Measurements from ENCODE around the gene VSNL1.

VSNL1 gene

DNA sequence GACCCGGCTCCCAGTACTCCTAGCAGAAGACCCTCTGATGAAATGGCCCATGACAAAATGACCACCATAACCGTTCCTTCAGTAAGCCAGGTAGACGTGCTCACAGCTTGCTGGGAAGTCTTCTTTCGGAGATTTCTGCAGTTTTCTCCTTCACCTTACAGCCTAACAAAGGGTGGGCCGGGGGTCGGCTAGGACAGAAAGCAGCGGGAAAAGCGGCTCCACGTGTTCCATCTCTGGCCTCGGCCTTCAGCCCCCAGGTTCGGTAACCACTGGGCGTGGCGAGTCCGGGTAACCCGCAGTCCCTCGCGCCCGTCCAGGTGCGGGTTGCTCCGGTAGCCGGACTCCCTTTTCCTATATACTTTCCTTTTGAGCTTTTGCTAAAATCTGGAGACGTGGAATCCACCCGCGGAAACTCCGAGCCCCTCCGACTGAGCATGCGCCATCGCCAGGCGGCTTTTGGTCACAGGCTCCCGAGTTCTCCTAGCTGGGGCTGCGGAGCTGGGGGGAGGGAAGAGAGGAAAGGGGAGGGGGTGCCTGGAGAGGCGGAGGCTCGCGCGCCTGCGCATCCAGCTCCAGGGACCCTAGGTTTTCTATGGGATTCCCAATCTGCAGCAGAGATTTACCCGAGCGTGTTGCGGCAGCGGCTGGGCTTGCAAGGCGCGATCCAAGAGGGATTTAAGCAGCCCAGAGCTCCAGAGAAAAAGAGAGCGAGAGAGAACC lies at the start of gene VSNL1:
Gene VSNL1 (plus strand): TSS at position 604 of the 720 bp plus-strand sequence. CDS start 51,379 bp downstream, outside the sequence.
- no peak for DNase-seq

DNA sequence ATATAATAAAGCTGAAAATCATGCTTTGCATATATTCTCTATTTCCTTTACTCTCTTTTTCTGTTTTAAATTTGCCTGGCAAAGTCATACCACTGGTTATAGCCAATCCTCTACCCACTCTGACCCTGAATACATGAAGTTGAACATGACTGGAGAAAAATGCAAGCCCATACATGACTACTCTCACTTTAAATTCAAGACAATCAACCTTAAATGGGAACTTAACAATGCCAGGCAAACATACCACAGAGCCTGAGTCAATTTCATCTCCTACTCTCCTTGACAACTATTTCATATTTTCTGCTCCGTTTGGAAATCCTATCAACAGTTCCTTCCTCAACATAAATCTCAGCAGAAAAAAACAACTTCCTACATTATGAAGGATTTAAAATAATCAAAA lies 44.9 kb upstream of the VSNL1 start:
- DNase-seq, result no peak

DNA sequence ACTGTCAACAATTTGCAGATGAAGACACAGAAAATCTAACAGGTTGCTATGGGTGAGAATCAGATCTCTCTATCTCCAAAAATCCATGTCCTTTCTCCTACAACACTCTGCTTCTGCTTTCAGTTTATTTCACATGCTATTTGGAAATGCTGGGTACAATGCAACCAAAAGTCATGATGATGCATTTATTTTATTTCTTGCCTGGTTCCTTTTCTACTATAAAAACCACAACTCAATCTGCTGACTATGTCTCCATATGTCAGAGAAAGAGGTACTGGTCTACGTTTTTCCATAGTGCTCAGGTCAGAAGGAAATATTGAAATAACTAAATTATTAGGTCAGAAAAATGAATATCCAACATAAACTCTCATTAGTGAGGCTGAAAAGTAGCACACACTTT lies 42.8 kb upstream of the VSNL1 start:
- DNase-seq, result no peak

DNA sequence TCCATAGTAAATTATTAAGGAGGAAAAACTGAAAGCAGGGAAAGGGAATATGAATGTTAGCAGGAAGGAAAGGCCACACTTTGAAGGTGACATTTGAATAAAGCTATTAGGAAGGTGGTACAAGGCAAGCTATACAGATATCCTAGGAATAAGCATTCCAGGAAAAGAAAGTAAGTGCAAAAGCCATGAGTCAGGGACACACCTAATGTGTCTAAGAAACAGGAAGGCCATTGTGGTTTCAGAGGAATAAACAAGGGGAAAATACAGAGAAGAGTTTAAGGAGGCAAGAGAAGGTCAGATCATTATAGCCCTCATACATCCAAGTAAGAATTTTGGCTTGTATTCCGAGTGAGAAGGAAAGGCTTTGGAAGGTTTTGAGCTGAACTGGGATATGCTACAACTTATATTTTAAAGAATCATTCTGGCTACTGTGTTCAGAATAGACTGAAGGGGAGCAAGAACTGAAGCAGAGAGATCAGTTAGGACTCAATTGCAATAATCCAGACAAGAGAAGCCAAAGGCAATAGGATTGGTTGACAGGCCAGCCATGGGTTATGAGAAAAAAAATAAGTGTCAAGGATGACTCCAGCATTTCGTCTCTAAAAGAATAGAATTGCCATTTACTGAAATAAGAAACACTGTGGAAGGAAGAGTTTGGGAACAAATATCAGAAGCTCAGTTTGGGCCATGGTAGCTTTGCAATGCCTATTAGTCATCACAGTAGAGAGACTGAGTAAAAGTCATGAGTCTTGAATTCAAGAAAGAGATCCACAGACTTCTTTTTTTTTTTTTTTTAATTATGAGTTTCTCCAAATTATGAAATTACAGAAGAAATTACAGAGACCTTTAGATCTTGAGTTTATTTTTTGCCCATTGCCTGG lies 33.5 kb upstream of the VSNL1 start:
- DNase-seq, result no peak

DNA sequence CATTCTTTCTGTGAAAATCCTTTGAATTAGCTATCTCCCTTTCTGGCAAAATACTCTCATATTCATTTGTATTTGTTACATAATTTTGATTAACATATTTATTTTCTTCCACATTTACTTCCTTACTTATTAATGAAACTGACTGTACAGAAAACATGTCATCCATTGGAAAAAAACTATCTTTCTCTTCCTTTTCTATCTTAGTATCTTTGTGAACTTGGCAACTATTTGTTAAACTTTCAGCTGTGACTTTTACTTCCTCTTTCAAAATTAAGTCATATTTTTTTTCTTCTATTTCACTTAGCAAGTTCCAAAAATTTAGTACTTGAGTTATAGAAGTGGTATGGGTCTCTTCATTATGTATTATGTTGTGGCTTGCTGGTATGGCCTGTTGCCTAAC lies 24.8 kb upstream of the VSNL1 start:
- no peak for DNase-seq

DNA sequence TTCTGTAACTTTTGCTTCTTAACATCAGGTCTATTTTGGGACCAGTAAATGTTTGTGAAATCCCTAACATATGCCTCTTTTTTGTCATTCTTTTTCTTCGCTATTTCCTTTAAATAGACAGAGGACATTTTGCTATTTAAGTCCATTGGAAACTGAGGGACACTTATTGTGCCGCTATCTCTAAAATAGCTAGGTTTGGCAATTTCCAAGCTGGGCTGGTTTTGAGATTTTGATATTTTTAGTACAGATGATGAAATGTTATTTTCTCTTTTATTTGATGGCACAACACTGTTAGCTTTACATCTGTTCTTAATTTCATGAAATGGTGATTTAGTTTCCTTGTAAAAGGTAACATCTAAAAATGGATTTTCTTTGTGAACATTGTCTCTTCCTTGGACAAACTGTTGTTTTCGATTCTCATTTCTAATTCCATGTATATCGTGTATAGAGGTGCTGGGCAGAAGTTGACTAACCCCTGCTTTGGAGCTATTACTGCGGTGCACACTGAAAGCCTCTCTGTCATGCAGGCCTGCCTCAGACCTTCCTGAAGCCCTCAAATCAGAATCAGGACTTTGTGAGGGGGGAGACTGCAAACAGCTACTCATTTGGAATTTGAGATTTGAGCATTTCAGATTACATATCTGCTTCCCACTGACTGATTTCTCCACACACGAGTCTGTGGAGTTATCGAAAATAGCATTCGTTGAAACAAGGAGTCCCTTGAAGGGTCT lies 22.9 kb upstream of the VSNL1 start:
- no peak for DNase-seq

DNA sequence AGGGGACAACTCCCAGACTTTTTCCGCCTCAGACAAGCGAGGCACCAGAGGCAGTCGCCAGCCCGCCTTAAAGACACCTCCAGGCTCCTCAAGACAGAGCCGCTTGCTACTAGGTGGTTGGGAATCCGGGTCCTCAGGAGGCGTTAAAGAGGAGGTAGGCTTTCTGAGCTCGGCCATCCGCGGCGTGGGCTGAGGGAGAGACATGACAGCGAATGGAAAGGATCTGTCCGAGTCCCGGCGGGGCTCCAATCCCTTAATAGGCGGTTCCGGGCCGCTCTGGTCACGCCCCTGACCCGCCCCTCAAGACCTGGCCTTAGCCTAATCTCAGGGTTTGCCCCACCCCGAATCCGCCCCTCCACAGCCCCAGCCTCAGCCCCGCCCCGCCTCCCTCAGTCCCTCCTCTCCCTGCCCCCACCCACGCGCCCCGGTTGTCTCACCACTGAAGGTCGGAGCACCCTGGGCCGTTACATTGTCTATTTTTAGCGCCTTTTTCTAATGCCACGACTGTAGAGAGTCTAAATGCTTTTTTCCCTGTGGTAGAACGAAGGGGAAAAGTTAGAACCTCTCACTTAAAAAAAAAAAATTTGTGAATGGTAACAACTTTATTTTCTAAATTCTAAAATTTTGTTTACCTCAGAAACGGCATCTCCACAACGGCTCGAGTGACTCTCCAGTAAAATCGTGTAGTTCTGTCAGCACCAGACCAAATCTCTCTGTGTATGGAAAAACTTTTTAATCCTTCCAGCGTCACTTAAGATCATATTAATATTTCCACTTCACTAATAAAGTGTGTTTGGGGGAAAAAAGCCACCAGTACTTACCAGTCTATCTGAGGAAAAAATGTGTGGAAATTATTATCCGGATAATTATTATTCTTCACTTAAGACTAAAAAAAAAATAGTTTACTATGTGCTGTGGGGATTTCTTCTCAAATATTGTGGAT lies 22.0 kb upstream of the VSNL1 start, which contains the start of gene RAD51AP2:
Gene RAD51AP2 (minus strand): TSS at position 229 of the 943 bp plus-strand sequence. CDS start 25 bp downstream, at position 204.
- no peak for DNase-seq

DNA sequence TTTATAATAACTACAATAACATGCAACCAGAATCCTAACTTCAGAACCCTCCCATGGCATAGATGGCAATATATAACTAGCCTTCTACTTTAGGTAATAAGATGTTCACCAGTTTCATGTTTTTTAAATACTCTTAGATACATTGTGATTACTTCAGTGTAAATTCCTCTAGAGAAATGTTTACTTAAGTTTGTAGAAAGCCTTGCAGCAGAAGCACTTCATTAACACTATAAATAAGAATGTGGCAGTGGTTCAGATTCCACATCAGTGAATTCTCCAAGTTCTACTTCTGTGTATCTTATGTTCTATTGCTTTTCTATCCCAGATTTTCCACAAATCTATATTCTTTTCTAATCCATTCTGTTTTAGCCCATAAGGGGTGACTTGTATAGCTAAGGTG lies 21.0 kb upstream of the VSNL1 start:
- no peak for DNase-seq

DNA sequence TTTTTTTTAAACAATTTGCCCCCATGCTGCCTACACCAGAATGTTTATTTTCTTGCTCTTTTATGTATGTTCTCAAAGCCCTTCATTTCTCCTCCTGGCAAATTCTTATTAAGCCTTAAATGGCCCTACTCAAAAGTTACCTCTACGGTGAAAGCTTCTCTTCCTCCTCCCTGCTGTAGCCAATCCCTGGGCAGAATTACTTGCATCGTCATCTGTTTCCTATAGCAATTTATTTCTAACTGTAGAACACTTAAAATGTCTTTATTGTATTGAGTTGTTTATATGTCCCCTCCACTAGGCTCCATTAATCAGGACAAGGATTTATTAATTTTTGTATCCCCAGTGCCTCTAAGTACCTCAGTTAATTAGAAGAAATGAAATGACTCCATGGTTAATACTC lies 19.7 kb upstream of the VSNL1 start:
- no peak for DNase-seq

DNA sequence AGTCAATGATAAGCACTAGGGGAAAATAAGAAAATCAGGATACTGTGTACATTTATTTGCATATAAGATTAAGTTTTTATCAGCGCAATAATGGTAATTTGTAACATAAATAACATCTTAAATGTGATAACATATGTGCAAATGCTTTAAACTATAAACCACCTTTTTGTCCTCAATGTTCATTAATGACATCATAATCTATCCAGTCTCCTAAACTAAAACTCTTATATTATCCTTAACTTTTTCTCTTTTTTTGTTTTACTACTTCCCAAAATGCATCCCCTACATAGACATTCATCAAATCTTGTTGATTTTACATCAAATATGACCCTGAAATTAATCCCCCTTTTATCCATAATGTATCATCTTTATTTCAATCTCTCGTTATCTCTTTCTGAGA lies 18.9 kb upstream of the VSNL1 start:
- DNase-seq, result no peak

DNA sequence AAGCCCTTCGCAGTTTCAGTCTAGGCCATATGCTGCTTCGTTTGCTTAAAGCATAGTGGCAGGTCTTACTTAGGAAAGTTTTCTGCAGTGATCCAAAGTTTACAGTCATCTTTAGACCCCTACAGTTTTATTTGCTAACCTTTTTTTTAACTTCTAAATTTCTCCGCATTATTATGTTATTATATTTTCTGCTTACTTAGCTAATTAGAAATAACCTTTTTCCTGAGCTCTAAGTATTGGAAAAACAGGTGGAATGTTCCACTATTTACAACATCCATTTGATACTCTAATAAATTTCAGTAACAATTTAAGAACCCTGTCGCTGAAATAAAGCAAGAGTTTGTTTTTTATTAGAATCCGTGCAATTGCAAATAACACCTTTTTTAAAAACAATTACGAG lies 18.2 kb upstream of the VSNL1 start:
- DNase-seq, result no peak

DNA sequence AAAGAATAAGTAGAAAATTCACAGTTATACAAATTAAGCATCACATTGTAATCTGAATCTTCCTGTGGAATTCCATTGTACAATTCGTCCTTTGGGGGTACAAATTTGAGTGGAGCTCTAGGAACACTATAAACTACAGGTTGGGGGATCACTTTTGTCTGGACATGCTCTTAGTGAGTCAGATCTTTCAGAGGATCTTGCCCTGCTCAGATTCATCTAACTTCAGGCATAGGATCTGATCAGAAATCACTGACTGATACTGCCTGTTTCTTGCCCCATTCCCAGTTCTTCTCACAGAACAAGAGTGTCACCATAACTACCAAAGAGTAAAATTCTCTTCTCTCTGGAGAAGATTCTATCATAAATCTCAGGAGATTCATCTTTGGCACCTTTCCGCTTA lies 10.7 kb upstream of the VSNL1 start:
- no peak for DNase-seq

DNA sequence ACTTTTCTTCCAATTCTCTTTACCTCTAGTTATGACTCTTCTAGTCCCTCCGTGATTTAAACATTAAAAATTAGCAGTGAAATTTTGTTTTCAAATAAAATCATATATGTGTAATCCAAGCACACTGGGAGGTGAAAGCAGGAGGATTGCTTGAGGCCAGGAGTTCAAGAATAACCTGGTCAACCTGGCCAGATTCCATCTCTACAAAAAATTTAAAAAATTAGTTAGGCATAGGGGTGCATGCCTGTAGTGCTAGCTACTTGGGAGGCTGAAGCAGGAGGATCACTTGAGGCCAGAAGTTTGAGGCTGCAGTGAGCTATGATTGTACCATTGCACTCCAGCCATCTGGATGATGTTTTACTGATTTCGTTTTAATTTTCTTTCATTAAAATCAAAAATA lies 7.0 kb upstream of the VSNL1 start:
- DNase-seq, result no peak

DNA sequence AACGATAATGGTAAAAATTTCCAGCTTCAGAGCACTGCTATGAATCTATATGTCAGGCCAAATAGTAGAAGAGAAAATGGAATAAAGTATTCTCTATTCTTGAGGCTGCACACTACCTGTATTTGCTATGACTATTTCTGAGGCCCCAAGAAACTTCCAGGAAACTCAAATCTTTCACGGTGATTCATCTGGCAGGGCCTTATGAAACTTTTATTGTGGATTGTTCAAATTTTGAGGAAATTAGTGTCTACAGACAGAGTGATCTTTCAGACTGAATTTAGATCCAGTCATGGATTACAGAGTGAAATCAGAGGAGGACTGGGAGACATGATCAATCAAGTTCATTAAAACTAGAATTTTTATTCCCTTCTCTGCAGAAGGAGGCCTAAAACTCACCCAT lies 4.1 kb upstream of the VSNL1 start:
- no peak for DNase-seq

DNA sequence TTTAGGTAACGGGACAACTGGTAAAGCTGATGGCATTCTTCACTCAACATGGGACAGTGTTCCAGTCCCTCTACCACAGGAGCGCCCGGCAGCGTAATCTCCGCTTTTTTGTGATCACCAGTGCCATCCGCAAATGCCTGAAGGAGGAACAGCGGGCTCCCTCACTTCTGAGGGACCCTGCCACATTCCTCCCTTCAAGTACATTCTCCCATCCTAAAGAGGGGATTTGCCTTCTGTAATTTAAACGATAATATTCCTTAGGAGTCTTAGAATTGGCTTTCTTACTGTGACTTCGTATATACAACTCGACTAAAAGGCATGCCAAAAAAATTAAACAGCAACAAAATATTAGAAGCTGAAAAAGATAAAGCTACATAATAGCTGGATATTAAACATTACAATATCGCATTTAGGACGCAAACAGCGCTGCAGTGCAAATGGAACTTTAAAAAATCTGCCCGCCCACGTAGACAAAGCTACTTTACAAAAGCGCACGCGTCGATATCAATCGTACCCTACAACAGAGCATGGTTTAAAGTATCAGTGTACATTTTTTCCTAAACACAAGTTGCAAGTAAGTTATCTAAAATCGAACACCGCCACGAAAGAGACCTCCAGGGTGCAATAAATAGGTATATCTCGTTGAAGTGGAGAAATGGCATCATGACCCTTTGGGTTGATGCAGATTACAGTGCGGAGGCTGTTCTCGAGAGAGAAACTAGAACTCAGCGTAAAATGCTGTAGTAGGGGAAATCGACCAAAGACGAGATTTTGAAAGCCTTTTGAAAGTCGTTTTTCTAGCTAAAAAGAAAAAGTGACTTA lies 2.3 kb upstream of the VSNL1 start:
- DNase-seq, result no peak

DNA sequence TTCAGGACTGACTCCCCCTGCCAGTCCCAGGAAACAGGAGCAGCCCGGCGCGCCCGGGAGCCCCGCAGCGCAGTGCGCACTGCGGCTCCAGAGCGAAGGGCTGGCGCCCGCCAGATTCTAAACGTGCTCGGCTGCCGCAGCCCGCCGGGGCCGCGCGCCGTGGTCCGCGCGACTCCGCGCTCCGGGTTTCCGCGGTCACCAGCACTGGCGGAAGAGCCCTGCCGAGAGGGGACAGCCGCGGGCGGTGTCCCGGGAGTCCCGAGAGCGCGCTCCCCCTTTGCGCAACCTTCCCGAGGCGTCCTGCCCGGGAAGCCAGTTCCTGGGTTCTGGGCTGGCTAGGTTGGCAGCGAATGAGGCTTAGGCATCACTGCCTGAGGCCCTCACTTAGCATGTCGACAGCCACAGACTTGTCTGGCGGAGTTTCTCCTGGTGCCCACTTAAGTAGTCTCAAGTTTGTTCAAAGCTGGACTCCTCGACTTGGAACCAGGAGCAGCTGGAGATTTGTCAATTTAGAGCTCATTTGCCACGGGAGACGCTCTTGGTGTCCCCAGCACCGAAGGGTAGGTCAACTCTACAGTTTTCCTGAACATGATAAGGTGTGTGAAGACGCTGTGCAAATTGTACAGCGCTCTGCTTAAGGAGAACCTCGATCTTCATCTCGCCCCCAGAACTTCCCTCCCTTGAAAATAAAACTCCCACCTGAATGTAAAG lies 1.5 kb upstream of the VSNL1 start:
- DNase-seq, result no peak

DNA sequence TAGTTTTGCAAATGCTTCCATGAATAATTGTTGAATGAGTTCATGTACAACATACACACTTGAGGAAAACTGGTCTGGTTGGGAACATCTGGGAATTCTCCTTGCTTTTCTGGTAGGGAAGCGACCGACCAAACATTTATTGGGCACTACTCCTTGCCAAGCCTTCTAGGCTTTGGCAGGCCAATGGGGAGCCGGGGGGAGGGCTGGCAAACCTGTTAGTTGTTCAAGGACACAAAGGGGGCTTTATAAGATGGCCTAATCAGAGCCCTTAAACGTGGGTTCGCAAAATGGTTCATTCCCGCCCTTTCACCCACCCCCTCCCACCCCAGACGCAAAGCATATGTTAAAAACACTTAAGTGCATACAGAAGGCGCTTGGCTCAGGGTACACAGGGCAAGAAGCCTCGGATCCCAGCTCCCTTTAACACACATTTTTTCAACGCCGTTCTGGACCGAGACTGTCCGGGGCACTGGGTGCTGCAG lies 844 bp upstream of the VSNL1 start:
- DNase-seq, result no peak

DNA sequence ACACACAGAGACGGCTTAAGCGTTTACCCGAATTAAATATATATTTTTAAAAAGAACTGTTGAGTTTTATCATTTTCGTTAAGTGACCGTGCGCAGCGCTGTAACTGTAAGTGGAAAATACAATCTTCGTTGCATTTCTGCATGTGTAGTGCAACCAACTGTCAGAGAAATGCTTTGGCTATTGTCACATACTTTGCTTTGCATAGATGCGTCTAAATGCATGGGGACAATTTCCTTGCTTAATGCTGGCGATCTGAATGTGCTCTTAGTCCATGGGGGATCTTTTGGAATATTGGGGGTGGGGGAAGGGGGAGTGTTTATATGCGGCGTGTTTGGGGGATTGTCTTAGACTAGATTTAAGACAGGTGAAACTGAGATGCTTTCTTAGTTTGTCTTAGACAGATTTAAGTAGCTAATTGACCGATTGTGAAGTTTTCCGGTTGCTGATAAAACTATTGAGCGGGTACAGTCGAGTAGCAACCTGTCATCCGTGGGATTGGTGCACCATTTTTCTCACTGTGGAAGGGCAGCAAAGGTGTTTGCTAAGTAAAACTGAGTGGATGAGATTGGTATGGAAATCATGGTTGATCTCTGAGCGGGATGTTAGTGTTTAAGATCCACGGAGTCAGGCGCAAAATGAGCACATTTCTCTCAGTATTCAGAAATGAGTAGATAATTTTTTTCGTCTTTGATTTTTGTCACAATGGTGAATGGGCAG lies 476 bp downstream of the VSNL1 start:
- no peak for DNase-seq

DNA sequence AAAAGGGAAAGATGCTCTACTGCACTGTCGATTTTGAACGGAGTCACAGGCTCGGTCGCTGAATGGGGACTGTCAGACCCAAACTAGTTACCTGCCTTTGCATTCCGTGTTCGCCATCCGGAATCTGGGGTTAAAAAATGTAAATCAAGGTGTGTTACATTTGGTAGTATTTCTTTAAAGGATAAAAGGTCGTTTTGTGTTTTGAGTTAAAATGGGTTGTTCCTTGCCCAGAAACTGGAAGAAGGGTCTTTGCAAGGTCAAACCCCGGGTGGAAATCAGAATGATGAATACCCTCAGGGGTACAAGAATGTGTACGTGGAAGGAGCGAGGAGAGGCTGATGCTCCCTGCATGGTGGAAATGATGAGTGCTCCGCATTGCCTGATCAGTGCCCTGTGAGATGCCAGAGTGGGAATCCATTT lies 1.0 kb downstream of the VSNL1 start:
- DNase-seq, result no peak

DNA sequence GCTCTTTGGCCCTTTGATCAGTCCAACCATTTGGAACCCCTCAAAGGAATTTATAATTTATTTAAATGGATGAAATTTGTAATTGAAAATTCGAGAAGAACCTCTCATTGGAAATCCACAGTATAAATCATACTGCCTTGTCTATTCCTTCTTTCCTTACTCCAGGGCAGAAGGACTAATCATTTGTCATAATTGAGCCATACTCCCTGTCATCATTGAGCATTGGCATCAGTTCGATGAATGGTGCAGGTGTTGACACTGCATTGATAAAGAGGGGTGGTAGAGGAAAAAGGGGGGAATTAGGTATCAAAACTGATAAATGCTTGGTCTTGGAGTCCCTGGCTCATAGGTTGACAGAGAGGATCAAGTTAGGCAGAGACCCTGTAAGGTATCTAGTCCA lies 2.0 kb downstream of the VSNL1 start:
- DNase-seq, result no peak

Data from activated naive CD4-positive, alpha-beta T cell (primary cell).